Vagina (tissue), 2 donors: ENCODE measurements around the gene ITIH1. TPM values are rescaled to one million over a fixed set of nuclear protein-coding genes. Genes with fewer than 3 reads are reported as not detected.

ENCODE experiments used
- DNase-seq, 2 donors: peaks; one replicate each; pipeline ENCODE4 v3.0.0-alpha.2; 2017; ENCODE audit errors: extremely low spot score in 2 of 2
- H3K27ac ChIP-seq: fragments of 200-600 bp; sonication (generic); one replicate; pipeline ENCODE4 v1.5.1; 2019
- H3K27me3 ChIP-seq: fragments of 200-600 bp; sonication (generic); one replicate; pipeline ENCODE4 v1.5.1; 2019
- H3K36me3 ChIP-seq, 2 donors: fragments of 200-600 bp; sonication (generic); one replicate each; pipeline ENCODE4 v1.5.1; 2017 to 2019
- H3K4me1 ChIP-seq: fragments of 200-600 bp; sonication (generic); one replicate; pipeline ENCODE4 v1.5.1; 2019
- H3K4me3 ChIP-seq, 2 donors: fragments of 200-600 bp; sonication (generic); 1 replicate in 1 of 2; 2 replicates in 1 of 2; pipeline ENCODE4 v1.5.1; 2016 to 2019
- H3K9me3 ChIP-seq: fragments of 200-600 bp; sonication (generic); one replicate; pipeline ENCODE4 v1.5.1; 2019
- CTCF ChIP-seq, 3 experiments: fragments of 450-650 bp in 2 of 3; fragments of 200-600 bp in 1 of 3; sonication (generic) in 1 of 3; IDR thresholded peaks; one replicate each; pipeline ENCODE4 v1.5.1; 2017 to 2019; ENCODE audit warnings: antibody characterized with exemption in 3 of 3, mild to moderate bottlenecking in 2 of 3, moderate library complexity in 2 of 3
- POLR2A ChIP-seq, 2 donors: fragments of 450-650 bp; IDR thresholded peaks; one replicate each; pipeline ENCODE4 v1.6.1; 2017; ENCODE audit warnings: antibody characterized with exemption in 2 of 2, mild to moderate bottlenecking in 2 of 2, moderate library complexity in 2 of 2
- POLR2AphosphoS5 ChIP-seq, 2 donors: sonication (generic); formaldehyde crosslinking; IDR thresholded peaks; one replicate each; pipeline ENCODE4 v1.9.0; 2017; ENCODE audit warnings: antibody characterized with exemption in 2 of 2, mild to moderate bottlenecking in 2 of 2, low read depth in 1 of 2; ENCODE audit not compliant: insufficient read depth in 1 of 2
- intact Hi-C: fragments of 100-400 bp; cut with DNase I; formaldehyde crosslinking; loops from one replicate; pipeline ENCODE4 v1.15.1; 2023
- total RNA-seq: library from RNA; depleted of rRNA; stranded (reverse); fragments of >200 nt; gene quantifications from one replicate; pipeline ENCODE4 v1.2.3, GENCODE V29; 2016

Gene ITIH1
- total RNA-seq, 1 donor from 2014 or later = 0.98 TPM

- TF ChIP-seq POLR2AphosphoS5 (IDR thresholded peaks at IDR 0.05; ENCODE audit: insufficient read depth in 1 of 2, low read depth in 1 of 2) (no peak), POLR2A (IDR thresholded peaks at IDR 0.05) (no peak), CTCF (IDR thresholded peaks at IDR 0.05) (no peak)
- intact Hi-C loops = no loop called here
- no peak overlapping the region for H3K27ac ChIP-seq
These were observed 15.7 kb downstream of the ITIH1 start for GRCh38 chr3:52792961-52793695.

GRCh38 chr3:52793702-52794611 lies 16.6 kb downstream of the ITIH1 start:
- H3K36me3 ChIP-seq = no peaks in the 10 kb centered on the region
- no peaks in the 10 kb centered on the region for H3K9me3 ChIP-seq
- intact Hi-C loops = no loop called here
- H3K4me1 ChIP-seq = no peaks in the 10 kb centered on the region
- no peaks in the 10 kb centered on the region for H3K27me3 ChIP-seq
- H3K27ac ChIP-seq = no peak overlapping the region
- TF ChIP-seq POLR2A (IDR thresholded peaks at IDR 0.05) (no peak), POLR2AphosphoS5 (IDR thresholded peaks at IDR 0.05; ENCODE audit: insufficient read depth in 1 of 2, low read depth in 1 of 2) (no peak), CTCF (IDR thresholded peaks at IDR 0.05) (no peak)
- DNase-seq = no peak
- no peak overlapping the region for H3K4me3 ChIP-seq

More at GRCh38 chr3:52792961-52793695, 15.7 kb downstream of the ITIH1 start:
- Histone ChIP-seq H3K4me1 (peaks cover 3% of the 10 kb centered on the region), H3K9me3 (no peaks in the 10 kb centered on the region), H3K27me3 (no peaks in the 10 kb centered on the region), H3K4me3 (no peak overlapping the region), H3K36me3 (no peaks in the 10 kb centered on the region)
- no peak for DNase-seq

- H3K9me3 ChIP-seq = no peaks in the 10 kb centered on the region
- TF ChIP-seq POLR2AphosphoS5 (IDR thresholded peaks at IDR 0.05; ENCODE audit: insufficient read depth in 1 of 2, low read depth in 1 of 2) (no peak), CTCF (IDR thresholded peaks at IDR 0.05) (no peak), POLR2A (IDR thresholded peaks at IDR 0.05) (no peak)
- H3K4me1 ChIP-seq = no peaks in the 10 kb centered on the region
- H3K4me3 ChIP-seq = no peak within 1 kb of the TSS
- no peaks in the 10 kb centered on the region for H3K36me3 ChIP-seq
- H3K27ac ChIP-seq = no peak within 1 kb of the TSS
- DNase-seq = no peak
- intact Hi-C loops = no loop called here
- H3K27me3 ChIP-seq = no peaks in the 10 kb centered on the region
These were observed 17.3 kb downstream of the ITIH1 start, which contains the start of gene ITIH3 for GRCh38 chr3:52794612-52795099. Gene ITIH3 (plus strand): TSS chr3:52794796. CDS start chr3:52794804, 8 bp downstream.

- Histone ChIP-seq H3K4me1 (no peaks in the 10 kb centered on the region), H3K27ac (no peak overlapping the region), H3K27me3 (no peaks in the 10 kb centered on the region), H3K9me3 (no peaks in the 10 kb centered on the region), H3K36me3 (no peaks in the 10 kb centered on the region), H3K4me3 (no peak overlapping the region)
- no peak for DNase-seq
- TF ChIP-seq POLR2AphosphoS5 (IDR thresholded peaks at IDR 0.05; ENCODE audit: insufficient read depth in 1 of 2, low read depth in 1 of 2) (no peak), CTCF (IDR thresholded peaks at IDR 0.05) (no peak), POLR2A (IDR thresholded peaks at IDR 0.05) (no peak)
- intact Hi-C loops = no loop called here
These were observed 18.0 kb downstream of the ITIH1 start for GRCh38 chr3:52795298-52795900.
